SK-N-SH (cell line): Measurements from ENCODE around the gene PGRMC2. TPM values are rescaled to one million over a fixed set of nuclear protein-coding genes. Genes with fewer than 3 reads are reported as not detected.

Experiments used
- CTCF ChIA-PET: fragments of 300-600, 350-600 bp; formaldehyde crosslinking; extraction: SDS; loops from one replicate; lab custom pipeline; 2021; lab: Yijun Ruan, JAX
- POLR2A ChIA-PET: fragments of 350-600 bp; sonication (Branson Sonifier 250); formaldehyde crosslinking; extraction: SDS; loops from one replicate; lab custom pipeline; 2020; ENCODE audit warnings: antibody characterized with exemption, inconsistent platforms; lab: Yijun Ruan, JAX
- DNase-seq: peaks from one replicate; pipeline ENCODE4 v3.0.0; 2012
- H2AFZ ChIP-seq: fragments of 200-600 bp; sonication (generic); 2 replicates; pipeline ENCODE4 v1.8.1; 2016; ENCODE audit warnings: antibody characterized with exemption, mild to moderate bottlenecking, low read depth
- H3F3A ChIP-seq: fragments of 200-600 bp; sonication (generic); replicated peaks from 2 replicates; pipeline ENCODE3; 2016; ENCODE audit warnings: antibody characterized with exemption, mild to moderate bottlenecking; ENCODE audit not compliant: insufficient read depth
- H3K27ac ChIP-seq, 2 experiments: fragments of 200-500 bp in 1 of 2; fragments of 200-600 bp in 1 of 2; sonication (Bioruptor generic) in 1 of 2; sonication (generic), shearing (Covaris generic) in 1 of 2; 2 replicates each; pipeline versions ENCODE4 v1.5.1 to v1.6.1; 2014 to 2016; ENCODE audit warnings: low read depth in 2 of 2, inconsistent platforms in 1 of 2, low read length in 1 of 2, mild to moderate bottlenecking in 1 of 2, mixed read lengths in 1 of 2
- H3K27me3 ChIP-seq: fragments of 200-600 bp; sonication (generic), shearing (Covaris generic); 2 replicates; pipeline ENCODE4 v1.6.1; 2016; ENCODE audit warnings: mixed run types; ENCODE audit not compliant: insufficient read depth
- H3K36me3 ChIP-seq, 2 experiments: fragments of 200-500 bp in 1 of 2; fragments of 200-600 bp in 1 of 2; sonication (Bioruptor generic) in 1 of 2; sonication (generic) in 1 of 2; replicated peaks in 1 of 2; 2 replicates each; pipeline versions ENCODE3 to v1.5.1; 2014 to 2016; ENCODE audit warnings: low read length in 1 of 2, mild to moderate bottlenecking in 1 of 2; ENCODE audit not compliant: insufficient read depth in 2 of 2, control insufficient read depth in 1 of 2
- H3K4me1 ChIP-seq, 2 experiments: fragments of 200-500 bp in 1 of 2; fragments of 200-600 bp in 1 of 2; sonication (Bioruptor generic) in 1 of 2; sonication (generic), shearing (Covaris generic) in 1 of 2; 2 replicates each; pipeline versions ENCODE4 v1.5.1 to v1.6.1; 2014 to 2016; ENCODE audit warnings: low read depth in 1 of 2, low read length in 1 of 2, mixed run types in 1 of 2; ENCODE audit not compliant: insufficient read depth in 2 of 2, control insufficient read depth in 1 of 2
- H3K4me2 ChIP-seq: fragments of 200-600 bp; sonication (generic), shearing (Covaris generic); 2 replicates; pipeline ENCODE4 v1.6.1; 2017; ENCODE audit warnings: mixed run types
- H3K4me3 ChIP-seq, 2 experiments: fragments of 200-500 bp in 1 of 2; fragments of 200-600 bp in 1 of 2; sonication (Bioruptor generic) in 1 of 2; sonication (generic), shearing (Covaris generic) in 1 of 2; 2 replicates each; pipeline versions ENCODE4 v1.5.1 to v1.8.1; 2014 to 2016; ENCODE audit warnings: low read depth in 2 of 2, inconsistent platforms in 1 of 2, low read length in 1 of 2, mild to moderate bottlenecking in 1 of 2, mixed read lengths in 1 of 2, moderate library complexity in 1 of 2
- H3K79me2 ChIP-seq: fragments of 200-600 bp; sonication (generic); 2 replicates; pipeline ENCODE4 v1.8.1; 2017; ENCODE audit warnings: mild to moderate bottlenecking; ENCODE audit not compliant: insufficient read depth
- H3K9ac ChIP-seq: fragments of 200-600 bp; sonication (generic); 2 replicates; pipeline ENCODE4 v1.6.1; 2017; ENCODE audit warnings: mixed run types
- H3K9me2 ChIP-seq: fragments of 200-600 bp; sonication (generic); 2 replicates; pipeline ENCODE4 v1.6.1; 2017; ENCODE audit warnings: mixed run types
- H3K9me3 ChIP-seq: fragments of 200-600 bp; sonication (generic); 2 replicates; pipeline ENCODE4 v1.6.1; 2017; ENCODE audit warnings: mixed run types, mild to moderate bottlenecking, moderate library complexity
- H4K20me1 ChIP-seq: fragments of 200-600 bp; sonication (generic); 2 replicates; pipeline ENCODE4 v1.6.1; 2017; ENCODE audit warnings: mild to moderate bottlenecking, mixed run types; ENCODE audit not compliant: insufficient read depth
- CHD2 ChIP-seq: fragments of 150-350 bp; IDR thresholded peaks from 2 replicates; pipeline ENCODE4 v1.6.1; 2018; ENCODE audit warnings: low read length; ENCODE audit not compliant: partially characterized antibody
- ELF1 ChIP-seq: IDR thresholded peaks from 2 replicates; pipeline ENCODE4 v1.4.0; 2012
- EP300 ChIP-seq, 2 experiments: IDR thresholded peaks; 2 replicates each; pipeline versions ENCODE4 v1.4.0 to v1.6.1; 2012; ENCODE audit warnings: borderline replicate concordance in 1 of 2, low read depth in 1 of 2, low read length in 1 of 2
- FOSL2 ChIP-seq: IDR thresholded peaks from 2 replicates; pipeline ENCODE4 v1.4.0; 2012; ENCODE audit warnings: low read depth, mild to moderate bottlenecking, moderate library complexity, borderline replicate concordance
- FOXJ3 ChIP-seq: sonication (generic); formaldehyde crosslinking; IDR thresholded peaks from 2 replicates; pipeline ENCODE4 v1.5.1; 2020; ENCODE audit warnings: mild to moderate bottlenecking, missing genetic modification reagents
- MXI1 ChIP-seq: IDR thresholded peaks from 2 replicates; pipeline ENCODE4 v1.6.1; 2012; ENCODE audit warnings: mild to moderate bottlenecking, low read depth, low read length, improper control_type of control experiment
- NRF1 ChIP-seq: IDR thresholded peaks from 2 replicates; pipeline ENCODE4 v1.6.1; 2012; ENCODE audit warnings: low read depth, mild to moderate bottlenecking, low read length
- POLR2AphosphoS5 ChIP-seq: IDR thresholded peaks from 2 replicates; pipeline ENCODE4 v1.6.1; 2012; ENCODE audit warnings: low read depth, low read length
- RAD21 ChIP-seq: IDR thresholded peaks from 2 replicates; pipeline ENCODE4 v1.6.1; 2012; ENCODE audit warnings: mild to moderate bottlenecking, low read length
- RCOR1 ChIP-seq: fragments of 150-350 bp; IDR thresholded peaks from 2 replicates; pipeline ENCODE4 v1.6.1; 2017; ENCODE audit warnings: antibody characterized with exemption, low read length
- RXRA ChIP-seq: IDR thresholded peaks from 2 replicates; pipeline ENCODE4 v1.4.0; 2012; ENCODE audit warnings: low read depth, mild to moderate bottlenecking, borderline replicate concordance
- SMC3 ChIP-seq: IDR thresholded peaks from 2 replicates; pipeline ENCODE4 v1.6.1; 2012; ENCODE audit warnings: low read depth, low read length, improper control_type of control experiment
- TCF12 ChIP-seq: IDR thresholded peaks from 2 replicates; pipeline ENCODE4 v1.4.0; 2012
- TEAD4 ChIP-seq: IDR thresholded peaks from 2 replicates; pipeline ENCODE4 v1.4.0; 2012; ENCODE audit warnings: mild to moderate bottlenecking, borderline replicate concordance; ENCODE audit not compliant: insufficient read depth
- USF1 ChIP-seq: IDR thresholded peaks from 2 replicates; pipeline ENCODE4 v1.4.0; 2012; ENCODE audit warnings: low read depth, borderline replicate concordance
- YY1 ChIP-seq: IDR thresholded peaks from 2 replicates; pipeline ENCODE4 v1.4.0; 2012; ENCODE audit warnings: low read depth, mild to moderate bottlenecking
- WGBS: methylation state at CpG from one replicate; pipeline ENCODE4 v1.1.6; 2017; ENCODE audit warnings: low lambda C conversion rate; 5-methylcytosine and 5-hydroxymethylcytosine counted together
- polyA plus RNA-seq, 3 experiments: library from polyadenylated mRNA; depleted of rRNA; stranded (reverse); fragments of >200 nt; gene quantifications; 2 replicates each; pipeline ENCODE4 v1.2.3, GENCODE V29; 2012
- TF ChIP-seq, protein P1 (sequence below): IDR thresholded peaks from 2 replicates; pipeline ENCODE4; 2012
- TF ChIP-seq, protein P2 (sequence below): fragments of 200-600 bp; sonication (generic); IDR thresholded peaks from 2 replicates; pipeline ENCODE4 v1.6.1; 2017; ENCODE audit warnings: antibody characterized with exemption, mild to moderate bottlenecking, moderate library complexity
- TF ChIP-seq, protein P3 (sequence below): IDR thresholded peaks from 2 replicates; pipeline ENCODE4 v1.6.1; 2012; ENCODE audit warnings: mild to moderate bottlenecking, low read depth, low read length, moderate library complexity

The PGRMC2 gene
- polyA plus RNA-seq, 1 of the 3 experiments (the other 2 are of a cell fraction): 18.2 TPM

- 91% methylated on average over 3 of the region's 3 CpGs for whole genome bisulfite sequencing
- peaks cover 16% of the 10 kb centered on the region for H3F3A ChIP-seq
- no peak overlapping the region for H3K9ac ChIP-seq
- H3K27ac ChIP-seq: no peak overlapping the region
- H3K27me3 ChIP-seq: no peaks in the 10 kb centered on the region
- peaks cover 0 to 5% of the 10 kb centered on the region in 2 experiments; a peak in 2 of 4 replicates for H3K4me1 ChIP-seq
- DNase-seq: no peak
- H2AFZ ChIP-seq: no peak overlapping the region
- no peak overlapping the region for H3K4me3 ChIP-seq
- peaks cover 0 to 9% of the 10 kb centered on the region in 2 experiments for H3K36me3 ChIP-seq
- POLR2A ChIA-PET: no interaction called here
- TF ChIP-seq FOXJ3 (CRISPR knock-in tag) (no peak), RXRA (no peak), MXI1 (no peak), USF1 (no peak), EP300 (IDR thresholded peaks at IDR 0.05; ENCODE audit: borderline replicate concordance in 1 of 2, low read depth in 1 of 2, low read length in 1 of 2) (no peak), FOSL2 (no peak), CHD2 (no peak), TEAD4 (no peak), SMC3 (no peak), NRF1 (no peak), TCF12 (no peak), YY1 (no peak), POLR2AphosphoS5 (no peak), ELF1 (no peak), RCOR1 (no peak), RAD21 (no peak)
- TF ChIP-seq, protein P1, sequence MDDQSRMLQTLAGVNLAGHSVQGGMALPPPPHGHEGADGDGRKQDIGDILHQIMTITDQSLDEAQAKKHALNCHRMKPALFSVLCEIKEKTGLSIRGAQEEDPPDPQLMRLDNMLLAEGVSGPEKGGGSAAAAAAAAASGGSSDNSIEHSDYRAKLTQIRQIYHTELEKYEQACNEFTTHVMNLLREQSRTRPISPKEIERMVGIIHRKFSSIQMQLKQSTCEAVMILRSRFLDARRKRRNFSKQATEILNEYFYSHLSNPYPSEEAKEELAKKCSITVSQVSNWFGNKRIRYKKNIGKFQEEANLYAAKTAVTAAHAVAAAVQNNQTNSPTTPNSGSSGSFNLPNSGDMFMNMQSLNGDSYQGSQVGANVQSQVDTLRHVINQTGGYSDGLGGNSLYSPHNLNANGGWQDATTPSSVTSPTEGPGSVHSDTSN: no peak
- TF ChIP-seq, protein P2, sequence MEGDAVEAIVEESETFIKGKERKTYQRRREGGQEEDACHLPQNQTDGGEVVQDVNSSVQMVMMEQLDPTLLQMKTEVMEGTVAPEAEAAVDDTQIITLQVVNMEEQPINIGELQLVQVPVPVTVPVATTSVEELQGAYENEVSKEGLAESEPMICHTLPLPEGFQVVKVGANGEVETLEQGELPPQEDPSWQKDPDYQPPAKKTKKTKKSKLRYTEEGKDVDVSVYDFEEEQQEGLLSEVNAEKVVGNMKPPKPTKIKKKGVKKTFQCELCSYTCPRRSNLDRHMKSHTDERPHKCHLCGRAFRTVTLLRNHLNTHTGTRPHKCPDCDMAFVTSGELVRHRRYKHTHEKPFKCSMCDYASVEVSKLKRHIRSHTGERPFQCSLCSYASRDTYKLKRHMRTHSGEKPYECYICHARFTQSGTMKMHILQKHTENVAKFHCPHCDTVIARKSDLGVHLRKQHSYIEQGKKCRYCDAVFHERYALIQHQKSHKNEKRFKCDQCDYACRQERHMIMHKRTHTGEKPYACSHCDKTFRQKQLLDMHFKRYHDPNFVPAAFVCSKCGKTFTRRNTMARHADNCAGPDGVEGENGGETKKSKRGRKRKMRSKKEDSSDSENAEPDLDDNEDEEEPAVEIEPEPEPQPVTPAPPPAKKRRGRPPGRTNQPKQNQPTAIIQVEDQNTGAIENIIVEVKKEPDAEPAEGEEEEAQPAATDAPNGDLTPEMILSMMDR: no peak
- TF ChIP-seq, protein P3, sequence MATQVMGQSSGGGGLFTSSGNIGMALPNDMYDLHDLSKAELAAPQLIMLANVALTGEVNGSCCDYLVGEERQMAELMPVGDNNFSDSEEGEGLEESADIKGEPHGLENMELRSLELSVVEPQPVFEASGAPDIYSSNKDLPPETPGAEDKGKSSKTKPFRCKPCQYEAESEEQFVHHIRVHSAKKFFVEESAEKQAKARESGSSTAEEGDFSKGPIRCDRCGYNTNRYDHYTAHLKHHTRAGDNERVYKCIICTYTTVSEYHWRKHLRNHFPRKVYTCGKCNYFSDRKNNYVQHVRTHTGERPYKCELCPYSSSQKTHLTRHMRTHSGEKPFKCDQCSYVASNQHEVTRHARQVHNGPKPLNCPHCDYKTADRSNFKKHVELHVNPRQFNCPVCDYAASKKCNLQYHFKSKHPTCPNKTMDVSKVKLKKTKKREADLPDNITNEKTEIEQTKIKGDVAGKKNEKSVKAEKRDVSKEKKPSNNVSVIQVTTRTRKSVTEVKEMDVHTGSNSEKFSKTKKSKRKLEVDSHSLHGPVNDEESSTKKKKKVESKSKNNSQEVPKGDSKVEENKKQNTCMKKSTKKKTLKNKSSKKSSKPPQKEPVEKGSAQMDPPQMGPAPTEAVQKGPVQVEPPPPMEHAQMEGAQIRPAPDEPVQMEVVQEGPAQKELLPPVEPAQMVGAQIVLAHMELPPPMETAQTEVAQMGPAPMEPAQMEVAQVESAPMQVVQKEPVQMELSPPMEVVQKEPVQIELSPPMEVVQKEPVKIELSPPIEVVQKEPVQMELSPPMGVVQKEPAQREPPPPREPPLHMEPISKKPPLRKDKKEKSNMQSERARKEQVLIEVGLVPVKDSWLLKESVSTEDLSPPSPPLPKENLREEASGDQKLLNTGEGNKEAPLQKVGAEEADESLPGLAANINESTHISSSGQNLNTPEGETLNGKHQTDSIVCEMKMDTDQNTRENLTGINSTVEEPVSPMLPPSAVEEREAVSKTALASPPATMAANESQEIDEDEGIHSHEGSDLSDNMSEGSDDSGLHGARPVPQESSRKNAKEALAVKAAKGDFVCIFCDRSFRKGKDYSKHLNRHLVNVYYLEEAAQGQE: no peak
- H4K20me1 ChIP-seq: peaks cover 8% of the 10 kb centered on the region; the same call in 1 of the 2 replicates
- CTCF ChIA-PET: no interaction called here
- no peaks in the 10 kb centered on the region for H3K9me3 ChIP-seq
- no peaks in the 10 kb centered on the region for H3K9me2 ChIP-seq
- H3K4me2 ChIP-seq: no peak overlapping the region
- peaks cover 28% of the 10 kb centered on the region for H3K79me2 ChIP-seq
Measured at GRCh38 chr4:128290526-128290925, 2.9 kb upstream of the PGRMC2 start.
